Measurements from ENCODE around the gene PPP2R5D.

- TF ChIP-seq CTCF (IDR thresholded peaks at IDR 0.05) (no peak), MAX (CRISPR knock-in tag; IDR thresholded peaks at IDR 0.05) (no peak), SP1 (CRISPR knock-in tag; conservative IDR thresholded peaks at IDR 0.05) (no peak), PRDM15 (CRISPR knock-in tag; IDR thresholded peaks at IDR 0.05) (no peak), JAZF1 (CRISPR knock-in tag; IDR thresholded peaks at IDR 0.05) (no peak), STAT6 (CRISPR knock-in tag; conservative IDR thresholded peaks at IDR 0.05; ENCODE audit: low read depth) (no peak), NFE2L1 (CRISPR knock-in tag; IDR thresholded peaks at IDR 0.05) (no peak), ZNF263 (CRISPR knock-in tag; IDR thresholded peaks at IDR 0.05; ENCODE audit: low read depth) (no peak), ESRRA (CRISPR knock-in tag; IDR thresholded peaks at IDR 0.05; ENCODE audit: borderline replicate concordance) (no peak), TCF7 (CRISPR knock-in tag; IDR thresholded peaks at IDR 0.05; ENCODE audit: low read depth) (no peak), USF2 (CRISPR knock-in tag; IDR thresholded peaks at IDR 0.05) (no peak), MYBL2 (CRISPR knock-in tag; IDR thresholded peaks at IDR 0.05) (no peak), KAT7 (CRISPR knock-in tag; IDR thresholded peaks at IDR 0.05; ENCODE audit: borderline replicate concordance) (no peak)
Measured at GRCh38 chr6:42966571-42966970, 17.8 kb upstream of the PPP2R5D start.

All from WTC11 (cell line).